Measurements from ENCODE around the gene MCM3AP. TPM values are rescaled to one million over a fixed set of nuclear protein-coding genes. Genes with fewer than 3 reads are reported as not detected.
A peak's percentile ranks its signal among the peaks of the same experiment; 100 is the strongest.

MCM3AP gene
- total RNA-seq, 1 donor from 2014 or later, result 92.2 TPM

DNA sequence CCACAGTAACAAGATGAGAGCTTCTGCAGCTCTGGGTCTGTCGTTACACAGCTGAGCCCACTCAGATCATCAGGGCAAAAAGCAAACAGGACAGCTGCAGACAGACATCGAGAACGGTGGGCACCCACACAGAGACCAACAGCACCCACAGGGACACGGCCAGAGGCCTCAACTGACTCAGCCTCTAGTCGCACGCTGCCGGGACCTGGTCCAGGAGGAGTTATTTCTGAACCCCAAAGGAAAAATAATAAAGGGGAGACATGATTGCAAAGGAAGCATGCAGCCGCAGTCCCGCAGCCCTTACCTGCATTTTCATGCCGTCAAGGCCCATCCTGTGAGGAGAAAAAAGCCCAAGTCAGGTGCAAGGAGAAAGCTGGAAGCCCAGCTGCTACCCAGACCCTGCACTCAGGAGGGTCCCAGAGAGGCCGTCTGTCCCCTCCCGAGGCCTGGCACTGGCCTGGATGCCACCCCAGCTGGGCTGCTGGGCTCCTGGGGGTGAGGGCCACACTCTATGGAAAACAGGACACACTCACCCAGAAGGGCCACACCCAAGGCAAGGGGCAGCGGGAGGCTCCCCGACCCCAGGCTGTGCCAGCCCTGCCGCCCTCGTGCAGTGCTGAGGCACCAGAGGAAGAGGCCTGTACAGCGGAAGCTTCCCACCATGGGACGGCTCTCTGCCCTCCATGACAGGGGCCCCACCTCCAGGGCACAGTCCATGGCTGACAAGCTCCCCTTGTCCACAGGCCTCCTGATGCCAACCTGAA lies 72.5 kb downstream of the MCM3AP start:
- H3K4me1 ChIP-seq, result no peaks in the 10 kb centered on the region
- H3K9me3 ChIP-seq, result no peaks in the 10 kb centered on the region
- intact Hi-C loops (cut with DNase I), result no loop called here
- peak; percentile 50 for DNase-seq
- TF ChIP-seq, protein P1, sequence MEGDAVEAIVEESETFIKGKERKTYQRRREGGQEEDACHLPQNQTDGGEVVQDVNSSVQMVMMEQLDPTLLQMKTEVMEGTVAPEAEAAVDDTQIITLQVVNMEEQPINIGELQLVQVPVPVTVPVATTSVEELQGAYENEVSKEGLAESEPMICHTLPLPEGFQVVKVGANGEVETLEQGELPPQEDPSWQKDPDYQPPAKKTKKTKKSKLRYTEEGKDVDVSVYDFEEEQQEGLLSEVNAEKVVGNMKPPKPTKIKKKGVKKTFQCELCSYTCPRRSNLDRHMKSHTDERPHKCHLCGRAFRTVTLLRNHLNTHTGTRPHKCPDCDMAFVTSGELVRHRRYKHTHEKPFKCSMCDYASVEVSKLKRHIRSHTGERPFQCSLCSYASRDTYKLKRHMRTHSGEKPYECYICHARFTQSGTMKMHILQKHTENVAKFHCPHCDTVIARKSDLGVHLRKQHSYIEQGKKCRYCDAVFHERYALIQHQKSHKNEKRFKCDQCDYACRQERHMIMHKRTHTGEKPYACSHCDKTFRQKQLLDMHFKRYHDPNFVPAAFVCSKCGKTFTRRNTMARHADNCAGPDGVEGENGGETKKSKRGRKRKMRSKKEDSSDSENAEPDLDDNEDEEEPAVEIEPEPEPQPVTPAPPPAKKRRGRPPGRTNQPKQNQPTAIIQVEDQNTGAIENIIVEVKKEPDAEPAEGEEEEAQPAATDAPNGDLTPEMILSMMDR (IDR thresholded peaks at IDR 0.05), result no peak
- H3K4me3 ChIP-seq, result no peak overlapping the region
- peaks cover 76% of the 10 kb centered on the region for H3K36me3 ChIP-seq
- no peak for ATAC-seq
- H3K27ac ChIP-seq, result no peak overlapping the region
- no peaks in the 10 kb centered on the region for H3K27me3 ChIP-seq

DNA sequence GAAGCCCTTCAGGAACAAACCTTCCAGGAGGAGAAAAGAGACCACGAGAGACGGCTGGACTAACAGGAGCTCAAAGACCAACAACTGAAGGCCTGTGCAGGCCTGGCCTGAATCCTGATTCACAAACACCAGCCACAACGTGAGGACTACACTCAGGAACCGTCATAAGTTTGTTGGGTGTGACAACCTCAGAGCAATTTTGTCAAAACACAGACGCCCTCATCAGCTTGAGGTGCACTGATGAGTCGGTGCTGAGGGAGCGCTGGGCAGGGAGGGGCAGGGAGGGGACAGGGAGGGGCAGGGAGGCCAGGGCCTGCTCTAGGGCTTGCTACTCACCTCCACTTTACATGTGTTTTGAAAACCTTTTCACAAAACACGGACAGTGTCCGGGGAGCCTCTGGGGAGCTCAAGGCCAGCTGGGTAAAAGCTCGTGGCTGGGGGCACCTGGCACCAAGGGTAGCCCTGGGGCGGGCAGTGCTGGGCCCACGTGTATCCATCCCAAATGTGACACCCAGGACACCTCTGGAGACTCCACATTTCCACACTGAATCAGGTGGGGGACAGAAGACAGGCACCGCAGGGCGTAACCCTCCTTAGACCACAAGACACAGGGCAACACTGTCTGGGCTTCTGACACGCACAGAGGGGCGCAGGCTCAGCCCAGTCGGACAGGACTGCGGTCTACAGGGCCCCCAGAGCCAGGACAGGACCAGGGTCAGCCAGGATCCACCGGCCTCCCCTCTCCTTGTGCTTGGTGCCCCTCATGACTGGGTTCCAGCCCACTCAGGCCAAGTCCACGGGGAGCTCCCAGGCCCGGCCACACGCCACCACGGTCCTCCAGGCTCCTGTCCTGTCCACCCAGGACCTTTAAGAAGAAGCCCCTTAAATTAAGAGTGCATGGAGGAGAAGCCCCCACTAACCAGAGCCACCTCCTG lies 73.4 kb downstream of the MCM3AP start:
- intact Hi-C loops (cut with DNase I), result no loop called here
- TF ChIP-seq, protein P1 (IDR thresholded peaks at IDR 0.05), result no peak

DNA sequence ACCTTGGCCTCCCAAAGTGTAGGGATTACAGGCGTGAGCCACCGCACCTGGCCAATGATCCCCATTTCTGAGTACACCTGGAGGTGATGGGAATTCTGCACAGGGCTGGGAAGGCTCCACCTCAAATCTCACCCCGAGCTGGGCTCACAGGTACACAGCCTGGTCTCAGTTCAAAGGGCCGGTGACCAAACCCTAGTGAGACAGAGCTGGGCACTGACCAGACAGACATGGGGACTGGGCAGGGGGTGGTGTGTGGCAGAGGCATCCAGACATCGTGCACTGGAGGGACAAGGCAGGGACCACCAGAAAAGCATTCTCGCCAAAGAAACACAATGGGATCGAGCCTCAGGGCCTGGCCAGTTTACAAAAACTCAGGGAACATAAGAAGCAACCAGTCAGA lies 74.0 kb downstream of the MCM3AP start:
- H3K27ac ChIP-seq, result no peak overlapping the region
- TF ChIP-seq, protein P1 (IDR thresholded peaks at IDR 0.05), result no peak
- H3K4me3 ChIP-seq, result no peak overlapping the region
- H3K36me3 ChIP-seq, result peaks cover 88% of the 10 kb centered on the region
- H3K4me1 ChIP-seq, result no peaks in the 10 kb centered on the region
- no peaks in the 10 kb centered on the region for H3K27me3 ChIP-seq
- no peaks in the 10 kb centered on the region for H3K9me3 ChIP-seq
- ATAC-seq (no peak), DNase-seq (no peak)
- intact Hi-C loops (cut with DNase I), result no loop called here

More for the DNA sequence above, 73.4 kb downstream of the MCM3AP start:
- no peak overlapping the region for H3K27ac ChIP-seq
- no peak for ATAC-seq
- H3K27me3 ChIP-seq, result no peaks in the 10 kb centered on the region
- peaks cover 83% of the 10 kb centered on the region for H3K36me3 ChIP-seq
- no peak for DNase-seq
- no peak overlapping the region for H3K4me3 ChIP-seq
- no peaks in the 10 kb centered on the region for H3K9me3 ChIP-seq
- no peaks in the 10 kb centered on the region for H3K4me1 ChIP-seq

- Histone ChIP-seq H3K4me1 (no peaks in the 10 kb centered on the region), H3K27ac (no peak overlapping the region), H3K9me3 (no peaks in the 10 kb centered on the region), H3K36me3 (peaks cover 88% of the 10 kb centered on the region), H3K27me3 (no peaks in the 10 kb centered on the region), H3K4me3 (no peak overlapping the region)
- TF ChIP-seq, protein P1 (IDR thresholded peaks at IDR 0.05), result no peak
- ATAC-seq (no peak), DNase-seq (peak; percentile 52)
- intact Hi-C loops (cut with DNase I), result no loop called here
These were observed 74.9 kb downstream of the MCM3AP start for GRCh38 chr21:46210378-46211136.

Data from upper lobe of right lung (tissue), 1 donor.